IMR-90 (cell line): Measurements from ENCODE around the gene SORBS1.

ENCODE experiments used
- MXI1 ChIP-seq: IDR thresholded peaks from 2 replicates; pipeline ENCODE4 v1.6.1; 2012; ENCODE audit warnings: low read depth, mild to moderate bottlenecking, low read length, moderate library complexity, borderline replicate concordance
- TF ChIP-seq, protein P1 (sequence below): conservative IDR thresholded peaks from 2 replicates; pipeline ENCODE4 v1.5.1; 2012; ENCODE audit warnings: mild to moderate bottlenecking, low read depth, low read length, improper control_type of control experiment

DNA sequence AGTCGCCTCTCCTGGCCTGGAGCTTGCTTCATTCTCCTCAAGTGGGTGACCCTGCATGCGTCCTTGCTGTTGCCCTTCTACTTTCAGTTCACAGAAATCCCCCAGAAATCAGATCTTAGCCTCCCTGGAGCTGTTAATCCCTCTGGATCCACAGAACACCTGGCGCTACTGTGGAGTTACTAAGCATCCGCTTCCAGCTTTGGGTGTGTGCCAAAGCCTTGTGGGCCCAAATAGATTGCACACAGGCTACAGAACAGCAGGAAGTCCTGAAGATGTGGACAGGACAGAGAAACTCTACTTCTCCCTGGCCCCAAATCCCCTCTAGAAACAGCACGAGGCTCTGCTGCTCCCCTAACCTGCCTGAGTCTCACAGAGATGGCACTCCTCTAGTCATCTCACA, 233.8 kb downstream of the SORBS1 start:
- TF ChIP-seq, protein P1, sequence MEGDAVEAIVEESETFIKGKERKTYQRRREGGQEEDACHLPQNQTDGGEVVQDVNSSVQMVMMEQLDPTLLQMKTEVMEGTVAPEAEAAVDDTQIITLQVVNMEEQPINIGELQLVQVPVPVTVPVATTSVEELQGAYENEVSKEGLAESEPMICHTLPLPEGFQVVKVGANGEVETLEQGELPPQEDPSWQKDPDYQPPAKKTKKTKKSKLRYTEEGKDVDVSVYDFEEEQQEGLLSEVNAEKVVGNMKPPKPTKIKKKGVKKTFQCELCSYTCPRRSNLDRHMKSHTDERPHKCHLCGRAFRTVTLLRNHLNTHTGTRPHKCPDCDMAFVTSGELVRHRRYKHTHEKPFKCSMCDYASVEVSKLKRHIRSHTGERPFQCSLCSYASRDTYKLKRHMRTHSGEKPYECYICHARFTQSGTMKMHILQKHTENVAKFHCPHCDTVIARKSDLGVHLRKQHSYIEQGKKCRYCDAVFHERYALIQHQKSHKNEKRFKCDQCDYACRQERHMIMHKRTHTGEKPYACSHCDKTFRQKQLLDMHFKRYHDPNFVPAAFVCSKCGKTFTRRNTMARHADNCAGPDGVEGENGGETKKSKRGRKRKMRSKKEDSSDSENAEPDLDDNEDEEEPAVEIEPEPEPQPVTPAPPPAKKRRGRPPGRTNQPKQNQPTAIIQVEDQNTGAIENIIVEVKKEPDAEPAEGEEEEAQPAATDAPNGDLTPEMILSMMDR: no peak
- no peak for TF ChIP-seq MXI1
